ENCODE measurements around the gene DACH1.

Gene DACH1

GRCh38 chr13:71798707-71799106 lies 68.3 kb downstream of the DACH1 start:
- TF ChIP-seq GABPA (IDR thresholded peaks at IDR 0.05; ENCODE audit: low read depth) (no peak), POLR2AphosphoS5 (IDR thresholded peaks at IDR 0.05; ENCODE audit: low read depth) (no peak), SPI1 (IDR thresholded peaks at IDR 0.05; ENCODE audit: borderline replicate concordance, low read depth) (no peak)
- TF ChIP-seq, protein P1, sequence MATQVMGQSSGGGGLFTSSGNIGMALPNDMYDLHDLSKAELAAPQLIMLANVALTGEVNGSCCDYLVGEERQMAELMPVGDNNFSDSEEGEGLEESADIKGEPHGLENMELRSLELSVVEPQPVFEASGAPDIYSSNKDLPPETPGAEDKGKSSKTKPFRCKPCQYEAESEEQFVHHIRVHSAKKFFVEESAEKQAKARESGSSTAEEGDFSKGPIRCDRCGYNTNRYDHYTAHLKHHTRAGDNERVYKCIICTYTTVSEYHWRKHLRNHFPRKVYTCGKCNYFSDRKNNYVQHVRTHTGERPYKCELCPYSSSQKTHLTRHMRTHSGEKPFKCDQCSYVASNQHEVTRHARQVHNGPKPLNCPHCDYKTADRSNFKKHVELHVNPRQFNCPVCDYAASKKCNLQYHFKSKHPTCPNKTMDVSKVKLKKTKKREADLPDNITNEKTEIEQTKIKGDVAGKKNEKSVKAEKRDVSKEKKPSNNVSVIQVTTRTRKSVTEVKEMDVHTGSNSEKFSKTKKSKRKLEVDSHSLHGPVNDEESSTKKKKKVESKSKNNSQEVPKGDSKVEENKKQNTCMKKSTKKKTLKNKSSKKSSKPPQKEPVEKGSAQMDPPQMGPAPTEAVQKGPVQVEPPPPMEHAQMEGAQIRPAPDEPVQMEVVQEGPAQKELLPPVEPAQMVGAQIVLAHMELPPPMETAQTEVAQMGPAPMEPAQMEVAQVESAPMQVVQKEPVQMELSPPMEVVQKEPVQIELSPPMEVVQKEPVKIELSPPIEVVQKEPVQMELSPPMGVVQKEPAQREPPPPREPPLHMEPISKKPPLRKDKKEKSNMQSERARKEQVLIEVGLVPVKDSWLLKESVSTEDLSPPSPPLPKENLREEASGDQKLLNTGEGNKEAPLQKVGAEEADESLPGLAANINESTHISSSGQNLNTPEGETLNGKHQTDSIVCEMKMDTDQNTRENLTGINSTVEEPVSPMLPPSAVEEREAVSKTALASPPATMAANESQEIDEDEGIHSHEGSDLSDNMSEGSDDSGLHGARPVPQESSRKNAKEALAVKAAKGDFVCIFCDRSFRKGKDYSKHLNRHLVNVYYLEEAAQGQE (IDR thresholded peaks at IDR 0.05; ENCODE audit: insufficient replicate concordance, low read depth) = no peak
- TF ChIP-seq, protein P2, sequence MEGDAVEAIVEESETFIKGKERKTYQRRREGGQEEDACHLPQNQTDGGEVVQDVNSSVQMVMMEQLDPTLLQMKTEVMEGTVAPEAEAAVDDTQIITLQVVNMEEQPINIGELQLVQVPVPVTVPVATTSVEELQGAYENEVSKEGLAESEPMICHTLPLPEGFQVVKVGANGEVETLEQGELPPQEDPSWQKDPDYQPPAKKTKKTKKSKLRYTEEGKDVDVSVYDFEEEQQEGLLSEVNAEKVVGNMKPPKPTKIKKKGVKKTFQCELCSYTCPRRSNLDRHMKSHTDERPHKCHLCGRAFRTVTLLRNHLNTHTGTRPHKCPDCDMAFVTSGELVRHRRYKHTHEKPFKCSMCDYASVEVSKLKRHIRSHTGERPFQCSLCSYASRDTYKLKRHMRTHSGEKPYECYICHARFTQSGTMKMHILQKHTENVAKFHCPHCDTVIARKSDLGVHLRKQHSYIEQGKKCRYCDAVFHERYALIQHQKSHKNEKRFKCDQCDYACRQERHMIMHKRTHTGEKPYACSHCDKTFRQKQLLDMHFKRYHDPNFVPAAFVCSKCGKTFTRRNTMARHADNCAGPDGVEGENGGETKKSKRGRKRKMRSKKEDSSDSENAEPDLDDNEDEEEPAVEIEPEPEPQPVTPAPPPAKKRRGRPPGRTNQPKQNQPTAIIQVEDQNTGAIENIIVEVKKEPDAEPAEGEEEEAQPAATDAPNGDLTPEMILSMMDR (IDR thresholded peaks at IDR 0.05; ENCODE audit: insufficient read depth, low read length) = no peak
- DNase-seq (ENCODE audit: low read depth in 1 of 2, low spot score in 1 of 2) = no peak
- Histone ChIP-seq H3K27me3 (ENCODE audit: insufficient read depth, poor library complexity, severe bottlenecking) (no peaks in the 10 kb centered on the region), H3K27ac (replicated peaks) (no peak overlapping the region), H3K4me3 (replicated peaks; ENCODE audit: insufficient read depth, low read length) (no peak overlapping the region)

- Histone ChIP-seq H3K27me3 (ENCODE audit: insufficient read depth, poor library complexity, severe bottlenecking) (no peaks in the 10 kb centered on the region), H3K27ac (replicated peaks) (peak overlapping the region; percentile 28; the same call in 1 of the 2 replicates), H3K4me3 (replicated peaks; ENCODE audit: insufficient read depth, low read length) (no peak overlapping the region)
- peak in 1 of 2 experiments; percentile 31 for DNase-seq (ENCODE audit: low read depth in 1 of 2, low spot score in 1 of 2)
- no peak for TF ChIP-seq POLR2AphosphoS5 (IDR thresholded peaks at IDR 0.05; ENCODE audit: low read depth)
- TF ChIP-seq, protein P2 (IDR thresholded peaks at IDR 0.05; ENCODE audit: insufficient read depth, low read length) = no peak
Observed at GRCh38 chr13:71797517-71797916, 69.5 kb downstream of the DACH1 start.

DNA sequence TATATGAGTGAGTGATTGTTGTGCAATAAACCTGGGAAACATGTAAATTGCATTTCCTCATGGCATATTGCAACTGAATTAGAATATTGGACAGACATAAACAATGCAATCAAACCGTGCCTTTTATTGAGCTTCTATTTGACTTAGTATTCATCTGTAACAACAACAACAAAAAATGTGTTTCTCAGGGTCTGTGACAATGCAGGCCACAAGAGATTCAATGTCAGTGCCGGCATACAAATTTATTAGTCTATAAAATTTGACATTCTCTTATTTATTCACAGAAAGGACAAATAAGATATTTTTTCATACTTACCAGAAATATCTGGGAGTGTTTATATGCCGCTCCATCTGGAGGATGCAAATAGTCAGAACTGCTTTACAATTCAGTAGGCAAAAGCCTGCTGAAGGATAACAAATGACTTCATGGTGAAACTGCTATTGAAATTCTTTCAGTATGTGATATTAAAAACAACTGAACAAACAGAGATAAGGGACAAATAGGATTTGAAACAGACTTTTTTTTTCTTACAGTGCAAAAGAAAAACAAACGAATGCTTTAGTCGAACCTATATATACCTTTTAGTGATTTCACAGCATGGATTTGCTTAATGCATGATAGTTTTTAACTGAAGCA lies 77.2 kb downstream of the DACH1 start:
- DNase-seq (ENCODE audit: low read depth in 1 of 2, low spot score in 1 of 2) = no peak
- TF ChIP-seq POLR2AphosphoS5 (IDR thresholded peaks at IDR 0.05; ENCODE audit: low read depth) = no peak
- TF ChIP-seq, protein P2 (IDR thresholded peaks at IDR 0.05; ENCODE audit: insufficient read depth, low read length) = no peak
- TF ChIP-seq GABPA (IDR thresholded peaks at IDR 0.05; ENCODE audit: low read depth) = no peak
- no peak for TF ChIP-seq SPI1 (IDR thresholded peaks at IDR 0.05; ENCODE audit: borderline replicate concordance, low read depth)
- TF ChIP-seq, protein P1 (IDR thresholded peaks at IDR 0.05; ENCODE audit: insufficient replicate concordance, low read depth) = no peak
- Histone ChIP-seq H3K27me3 (ENCODE audit: insufficient read depth, poor library complexity, severe bottlenecking) (no peaks in the 10 kb centered on the region), H3K27ac (replicated peaks) (no peak overlapping the region), H3K4me3 (replicated peaks; ENCODE audit: insufficient read depth, low read length) (no peak overlapping the region)

DNA sequence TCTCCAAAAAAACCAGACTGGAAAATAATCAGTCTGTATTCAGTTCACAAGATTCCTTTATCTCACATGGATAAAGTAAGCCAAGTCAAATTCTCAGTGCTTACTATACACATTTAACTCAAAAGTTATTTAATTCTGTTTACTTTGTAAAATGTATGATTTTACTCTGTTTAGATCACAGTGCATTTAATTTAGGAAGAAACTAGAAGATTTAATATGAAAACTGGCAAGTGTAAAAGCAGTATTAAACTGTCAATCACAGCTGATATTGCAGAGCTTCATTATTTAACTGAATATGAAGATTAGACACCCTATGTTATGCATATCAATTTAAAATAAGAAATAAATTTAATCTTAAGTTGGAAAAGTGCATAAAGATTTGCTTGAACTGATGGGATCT lies 78.0 kb downstream of the DACH1 start:
- TF ChIP-seq POLR2AphosphoS5 (IDR thresholded peaks at IDR 0.05; ENCODE audit: low read depth) = no peak
- TF ChIP-seq, protein P2 (IDR thresholded peaks at IDR 0.05; ENCODE audit: insufficient read depth, low read length) = no peak
- TF ChIP-seq GABPA (IDR thresholded peaks at IDR 0.05; ENCODE audit: low read depth) = no peak
- no peak for TF ChIP-seq SPI1 (IDR thresholded peaks at IDR 0.05; ENCODE audit: borderline replicate concordance, low read depth)
- TF ChIP-seq, protein P1 (IDR thresholded peaks at IDR 0.05; ENCODE audit: insufficient replicate concordance, low read depth) = no peak
- Histone ChIP-seq H3K27ac (replicated peaks) (no peak overlapping the region), H3K27me3 (ENCODE audit: insufficient read depth, poor library complexity, severe bottlenecking) (no peaks in the 10 kb centered on the region), H3K4me3 (replicated peaks; ENCODE audit: insufficient read depth, low read length) (no peak overlapping the region)
- no peak for DNase-seq (ENCODE audit: low read depth in 1 of 2, low spot score in 1 of 2)
